Activated CD4-positive, CD25-positive, alpha-beta regulatory T cell treated with anti-CD3 and anti-CD28 coated beads, Interleukin-2, amount 50 U/mL, for 72 hours (primary cell): ENCODE results near the gene TPRN.

Source experiments
- DNase-seq: peaks from one replicate; pipeline ENCODE4 v3.0.0; 2021

Gene TPRN

GRCh38 chr9:137188490-137189296 is 11.8 kb downstream of the TPRN start, which contains the start of the genes ANAPC2 and SSNA1:
ANAPC2 (minus strand) TSS chr9:137188560; CDS start chr9:137188532, 28 bp downstream.
SSNA1 (plus strand) TSS chr9:137188676; CDS start chr9:137188727, 51 bp downstream.
- peak; percentile 96 for DNase-seq

- DNase-seq = no peak
These were observed 12.5 kb downstream of the TPRN start for GRCh38 chr9:137188086-137188489.

GRCh38 chr9:137187386-137187785 is 13.2 kb downstream of the TPRN start:
- no peak for DNase-seq

- DNase-seq = no peak
These were observed 14.2 kb downstream of the TPRN start for GRCh38 chr9:137186385-137186784.

- DNase-seq = no peak
These were observed 14.6 kb downstream of the TPRN start for GRCh38 chr9:137185921-137186320.

DNA sequence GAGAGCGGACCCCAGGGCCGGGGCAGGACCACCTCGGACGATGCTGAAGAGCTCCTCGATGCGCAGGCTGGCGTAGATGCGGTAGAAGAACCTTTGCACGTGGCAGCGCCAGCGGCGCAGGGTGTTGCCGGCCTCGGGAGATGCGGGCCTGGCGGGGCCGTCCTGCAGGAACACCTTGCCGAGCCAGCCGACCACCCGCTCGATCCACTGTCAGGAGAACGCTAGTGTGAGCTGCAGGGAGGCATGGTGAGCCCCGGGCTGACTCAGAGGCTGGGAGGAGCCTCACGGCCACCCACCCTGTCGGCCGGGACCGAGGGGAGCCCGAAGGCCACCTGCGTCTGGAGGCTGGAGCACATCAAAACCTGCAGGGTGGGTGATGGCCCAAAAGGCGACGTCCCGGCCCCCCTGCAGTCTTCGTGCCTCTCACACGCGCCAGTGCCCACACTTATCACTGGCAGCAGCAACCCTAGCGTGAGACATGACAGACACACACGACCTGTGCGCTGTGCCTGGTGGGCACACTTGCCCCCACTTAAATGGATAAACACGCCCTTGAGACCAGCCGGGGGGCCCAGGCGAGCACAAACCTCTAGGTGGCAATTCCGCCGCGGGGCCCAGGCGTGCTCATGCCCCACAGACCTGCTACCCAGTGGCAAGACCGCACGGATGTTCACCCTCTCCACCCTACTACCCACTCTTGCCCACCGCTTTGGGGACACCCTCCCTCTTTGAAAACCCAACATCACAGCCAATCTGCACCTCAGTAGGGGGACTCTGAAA is 15.5 kb downstream of the TPRN start:
- DNase-seq = no peak

DNA sequence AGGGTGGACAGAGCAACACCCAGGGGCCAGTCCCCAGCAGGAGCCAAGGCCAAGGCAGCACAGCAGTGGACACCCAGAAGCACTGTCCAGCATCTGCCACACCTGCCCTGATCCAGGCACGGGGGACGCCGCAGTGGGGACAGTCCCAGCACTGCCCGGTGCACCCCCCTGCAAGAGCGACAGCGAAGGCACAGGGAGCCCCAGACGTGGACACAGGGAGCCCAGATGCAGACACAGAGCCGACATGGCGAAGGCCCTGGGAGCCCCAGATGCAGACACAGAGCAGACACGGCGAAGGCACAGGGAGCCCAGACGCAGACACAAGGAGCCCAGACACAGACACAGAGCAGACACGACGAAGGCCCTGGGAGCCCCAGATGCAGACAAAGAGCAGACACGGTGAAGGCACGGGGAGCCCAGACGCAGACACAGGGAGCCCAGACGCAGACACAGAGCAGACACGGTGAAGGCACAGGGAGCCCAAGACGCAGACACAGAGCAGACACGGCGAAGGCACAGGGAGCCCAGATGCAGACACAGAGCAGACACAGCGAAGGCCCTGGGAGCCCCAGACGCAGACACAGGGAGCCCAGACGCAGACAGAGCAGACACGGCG is 16.5 kb downstream of the TPRN start:
- no peak for DNase-seq

- no peak for DNase-seq
These were observed 17.7 kb downstream of the TPRN start for GRCh38 chr9:137182836-137183235.

DNA sequence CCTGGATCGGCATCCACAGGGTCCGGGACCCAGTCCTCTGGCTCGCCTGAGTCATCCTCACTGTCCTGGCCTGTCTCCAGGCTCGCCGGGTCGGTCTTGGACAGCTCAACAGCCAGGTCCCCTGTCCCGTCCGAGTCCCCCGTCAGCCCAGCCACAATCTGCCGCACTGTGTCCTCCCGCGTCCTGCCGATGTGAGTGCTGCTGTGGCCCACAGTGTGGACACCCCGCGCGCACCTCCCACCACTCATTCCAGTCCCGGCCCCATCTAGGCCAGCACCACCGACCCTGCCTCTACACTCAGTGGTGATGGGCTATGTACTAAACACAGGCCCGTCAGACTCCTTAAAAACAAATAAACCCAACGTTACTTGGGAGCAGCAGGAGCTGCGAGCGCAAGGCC is 18.9 kb downstream of the TPRN start:
- DNase-seq = no peak

- DNase-seq = no peak
These were observed 20.1 kb downstream of the TPRN start for GRCh38 chr9:137180491-137180890.

DNA sequence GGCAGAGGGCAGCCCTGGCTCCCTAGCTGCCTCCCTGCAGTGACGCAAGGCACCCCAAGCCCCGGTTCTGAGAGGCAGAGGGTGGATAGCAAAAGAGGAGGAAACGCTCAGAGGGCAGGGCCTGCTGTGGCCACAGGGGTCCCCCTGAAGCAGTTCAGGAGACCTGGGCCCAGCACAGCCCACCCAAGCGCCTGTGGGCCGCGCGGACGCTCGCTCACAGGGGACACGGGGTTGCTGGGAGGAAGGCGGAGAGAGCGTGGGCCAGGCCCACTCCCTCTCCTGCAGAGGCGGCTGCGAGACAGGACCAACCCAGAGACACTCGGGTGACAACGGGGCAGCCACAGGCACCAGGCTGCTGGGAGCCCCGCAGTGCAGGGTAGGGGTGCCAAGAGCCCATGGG is 20.8 kb downstream of the TPRN start:
- no peak for DNase-seq

DNA sequence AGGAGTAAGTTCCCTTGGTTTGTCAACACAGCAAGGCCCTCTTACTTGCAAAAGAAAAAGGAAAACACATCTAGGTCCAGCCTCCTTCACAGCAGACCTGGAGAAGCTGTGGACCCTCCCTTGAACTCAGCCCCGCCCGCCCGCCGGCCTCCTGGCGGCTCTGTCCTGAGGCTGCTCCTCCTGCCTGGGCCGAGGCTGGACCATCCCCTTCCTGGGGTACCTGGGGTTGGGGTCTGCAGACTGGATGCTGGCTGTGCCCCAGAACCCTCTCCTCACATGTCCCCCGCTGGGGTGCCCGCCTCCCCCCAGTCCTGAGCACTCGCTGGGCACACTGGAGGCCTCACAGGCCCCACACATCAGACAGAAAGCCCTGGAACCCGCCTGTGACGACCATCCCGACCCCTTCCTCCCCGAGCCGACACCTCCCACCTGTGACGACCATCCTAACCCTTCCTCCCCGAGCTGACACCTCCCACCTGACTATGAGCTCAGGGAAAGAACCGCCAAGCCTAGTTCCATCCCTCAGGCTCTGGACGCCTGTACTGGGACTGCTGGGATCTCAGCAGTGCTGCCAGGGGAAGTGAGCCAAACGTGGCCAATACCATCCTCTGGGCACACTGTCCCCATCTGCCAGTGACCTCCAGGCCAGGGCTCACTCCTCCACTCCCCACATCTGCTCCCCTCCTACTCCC is 21.5 kb downstream of the TPRN start:
- no peak for DNase-seq

- DNase-seq = no peak
These were observed 22.2 kb downstream of the TPRN start for GRCh38 chr9:137178201-137178938.

- no peak for DNase-seq
These were observed 24.0 kb downstream of the TPRN start for GRCh38 chr9:137176302-137177182.

DNA sequence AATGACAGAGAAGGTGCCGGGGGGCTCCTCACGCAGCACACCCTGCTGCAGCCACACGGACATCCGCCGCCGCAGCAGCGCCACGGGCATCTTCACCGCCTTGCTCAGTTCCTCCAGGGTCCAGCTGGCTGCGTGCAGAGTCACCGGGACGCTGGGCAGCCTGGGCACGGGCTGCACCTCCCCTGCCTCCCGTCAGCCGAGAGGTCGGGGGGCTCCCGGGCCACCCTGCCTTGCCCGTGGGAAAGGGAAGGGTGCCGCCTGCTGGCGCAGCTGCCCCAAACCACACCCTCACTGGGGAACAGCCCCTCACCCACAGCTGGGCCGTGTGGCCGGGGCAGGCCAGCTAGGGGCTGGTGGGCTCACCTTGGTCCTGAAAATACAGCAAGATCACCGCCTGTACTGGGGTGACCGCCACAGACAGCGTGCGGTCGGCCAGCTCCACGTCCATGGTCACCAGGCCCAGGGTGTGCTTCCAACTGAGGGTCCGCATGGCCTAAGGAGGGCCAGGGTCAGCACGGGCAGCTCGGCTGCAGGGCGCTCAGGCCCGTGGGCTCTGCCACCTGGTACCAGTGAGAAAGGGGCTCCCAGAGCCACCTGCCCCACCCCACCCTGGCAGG is 25.1 kb downstream of the TPRN start:
- DNase-seq = no peak

- no peak for DNase-seq
These were observed 25.7 kb downstream of the TPRN start for GRCh38 chr9:137174722-137175293.

DNA sequence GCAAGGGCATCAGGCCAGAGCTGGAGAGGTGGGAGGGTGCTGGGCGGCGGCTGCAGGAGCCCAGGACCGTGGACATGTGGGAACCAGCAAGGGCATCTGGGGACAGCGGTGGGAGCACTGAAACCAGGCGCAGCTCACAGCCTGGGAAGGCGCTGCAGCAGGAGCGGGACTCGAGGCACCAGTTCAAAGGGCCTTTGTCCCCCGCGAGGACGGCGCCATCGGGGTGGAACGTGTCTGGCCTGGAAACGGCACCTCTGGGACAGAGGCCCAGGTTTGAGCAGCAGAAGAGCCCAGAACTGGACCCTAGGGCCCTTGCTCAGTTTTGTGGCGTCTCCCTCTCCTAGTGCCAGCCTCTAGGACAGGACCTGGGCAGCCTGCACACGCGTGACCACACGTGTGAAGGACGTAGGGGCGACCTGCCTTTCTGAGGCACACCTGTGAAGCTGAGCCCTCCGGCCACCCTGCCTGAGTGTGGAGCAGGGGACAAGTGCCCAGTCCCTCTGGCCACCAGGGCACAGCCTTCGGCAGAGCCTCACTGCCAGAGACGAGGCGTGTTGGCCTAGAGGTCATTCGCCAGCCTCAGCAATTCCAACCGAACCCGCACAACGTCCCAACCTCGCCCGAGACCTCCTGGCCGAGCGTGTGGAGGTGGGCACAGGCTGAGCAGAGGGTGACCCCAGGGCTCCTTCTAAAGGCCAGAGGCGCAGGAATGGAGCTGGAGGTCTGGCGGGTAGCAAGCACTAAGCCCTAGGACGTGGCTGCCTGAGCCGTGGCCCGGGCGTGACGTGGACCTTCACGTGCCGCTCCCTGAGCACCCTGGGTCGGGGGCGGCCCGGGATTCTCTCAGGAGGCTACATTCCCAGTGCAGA is 26.5 kb downstream of the TPRN start:
- no peak for DNase-seq

DNA sequence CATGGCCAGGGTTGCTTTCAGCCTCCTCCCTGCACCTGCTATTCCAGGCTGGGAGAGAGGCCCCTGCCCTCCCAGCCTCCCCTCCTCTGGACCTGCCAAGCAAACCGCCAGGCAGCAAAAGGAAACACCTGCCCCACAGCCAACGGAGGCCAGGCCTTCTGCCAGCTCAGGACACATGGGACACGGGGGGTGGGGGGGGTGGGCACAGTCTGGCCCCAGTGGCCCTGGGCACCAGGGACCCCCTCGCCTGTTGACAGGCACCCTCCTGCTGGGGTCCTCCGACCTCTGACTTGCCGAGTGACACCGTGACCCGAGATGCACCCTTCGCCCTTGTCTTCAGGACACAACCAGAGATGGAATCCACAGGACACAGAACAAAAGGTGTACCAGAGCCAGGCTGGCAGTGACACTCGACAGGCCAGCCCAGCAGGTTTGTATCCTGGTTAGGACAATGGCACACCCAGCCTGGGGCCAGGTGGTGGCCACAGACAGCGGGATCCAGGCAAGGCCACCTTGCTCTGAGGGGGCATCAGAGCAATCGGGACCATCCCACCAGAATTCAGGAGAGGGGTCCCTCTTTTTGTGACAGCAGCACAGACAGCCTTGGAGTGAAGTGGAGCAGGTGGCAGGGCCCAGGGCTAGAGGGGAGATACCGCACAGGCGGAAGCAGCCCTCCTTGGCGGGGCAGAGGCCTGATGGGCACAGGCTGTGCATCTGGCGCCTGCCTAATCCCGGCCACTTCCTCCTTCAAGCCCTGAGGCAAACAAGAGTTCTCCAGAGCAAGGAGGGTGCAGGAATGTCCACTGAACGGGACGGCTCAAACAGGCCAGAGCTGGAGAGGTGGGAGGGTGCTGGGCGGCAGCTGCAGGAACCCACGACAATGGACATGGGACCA is 27.4 kb downstream of the TPRN start:
- DNase-seq = no peak
